ENCODE measurements around the gene DCT. TPM values are rescaled to one million over a fixed set of nuclear protein-coding genes. Genes with fewer than 3 reads are reported as not detected.
"Not testable (repeated sequence)": the region's sequence is repeated elsewhere in the genome, so short reads cannot be mapped to it uniquely, and the experiment has no call there.

Gene DCT
- total RNA-seq, 1 donor from 2014 or later: 0.18 TPM

GRCh38 chr13:94515911-94516310 is 36.4 kb upstream of the DCT start:
- Histone ChIP-seq H3K9me3 (no peaks in the 10 kb centered on the region), H3K36me3 (no peaks in the 10 kb centered on the region), H3K4me3 (no peak overlapping the region), H3K27ac (no peak overlapping the region), H3K27me3 (ENCODE audit: low read depth) (no peaks in the 10 kb centered on the region), H3K4me1 (no peaks in the 10 kb centered on the region)
- ATAC-seq (no peak), DNase-seq (no peak)
- intact Hi-C loops (cut with DNase I): no loop called here
- no peak for TF ChIP-seq CTCF (IDR thresholded peaks at IDR 0.05)

GRCh38 chr13:94515374-94515773 is 35.9 kb upstream of the DCT start:
- no peaks in the 10 kb centered on the region for H3K27me3 ChIP-seq (ENCODE audit: low read depth)
- H3K4me3 ChIP-seq: no peak overlapping the region
- no peaks in the 10 kb centered on the region for H3K4me1 ChIP-seq
- H3K27ac ChIP-seq: no peak overlapping the region
- H3K9me3 ChIP-seq: no peaks in the 10 kb centered on the region
- DNase-seq: no peak
- H3K36me3 ChIP-seq: no peaks in the 10 kb centered on the region
- peak; percentile 76 to 87 for ATAC-seq
- intact Hi-C loops (cut with DNase I): no loop called here
- TF ChIP-seq CTCF (IDR thresholded peaks at IDR 0.05): no peak

GRCh38 chr13:94513026-94513425 is 33.5 kb upstream of the DCT start:
- ATAC-seq: no peak
- intact Hi-C loops (cut with DNase I): no loop called here

GRCh38 chr13:94505730-94506129 is 26.2 kb upstream of the DCT start:
- TF ChIP-seq CTCF (IDR thresholded peaks at IDR 0.05): no peak
- Histone ChIP-seq H3K4me3 (no peak overlapping the region), H3K36me3 (no peaks in the 10 kb centered on the region), H3K9me3 (no peaks in the 10 kb centered on the region), H3K4me1 (no peaks in the 10 kb centered on the region), H3K27ac (no peak overlapping the region), H3K27me3 (ENCODE audit: low read depth) (no peaks in the 10 kb centered on the region)
- intact Hi-C loops (cut with DNase I): no loop called here
- ATAC-seq: no peak
- no peak for DNase-seq

More at GRCh38 chr13:94513026-94513425, 33.5 kb upstream of the DCT start:
- Histone ChIP-seq H3K27me3 (ENCODE audit: low read depth) (no peaks in the 10 kb centered on the region), H3K4me1 (no peaks in the 10 kb centered on the region), H3K27ac (no peak overlapping the region), H3K4me3 (no peak overlapping the region), H3K9me3 (no peaks in the 10 kb centered on the region), H3K36me3 (no peaks in the 10 kb centered on the region)
- DNase-seq: no peak
- TF ChIP-seq CTCF (IDR thresholded peaks at IDR 0.05): no peak

GRCh38 chr13:94503851-94504250 is 24.4 kb upstream of the DCT start:
- TF ChIP-seq CTCF (IDR thresholded peaks at IDR 0.05): no peak
- intact Hi-C loops (cut with DNase I): no loop called here
- DNase-seq: no peak

GRCh38 chr13:94498831-94499230 is 19.3 kb upstream of the DCT start:
- H3K4me3 ChIP-seq; ATAC-seq; H3K27me3 ChIP-seq (ENCODE audit: low read depth); H3K9me3 ChIP-seq; H3K27ac ChIP-seq; H3K36me3 ChIP-seq; H3K4me1 ChIP-seq; DNase-seq; intact Hi-C loops (cut with DNase I): not testable (repeated sequence)

More at GRCh38 chr13:94503851-94504250, 24.4 kb upstream of the DCT start:
- Histone ChIP-seq H3K27me3 (ENCODE audit: low read depth) (no peaks in the 10 kb centered on the region), H3K4me1 (no peaks in the 10 kb centered on the region), H3K4me3 (no peak overlapping the region), H3K36me3 (no peaks in the 10 kb centered on the region), H3K9me3 (no peaks in the 10 kb centered on the region), H3K27ac (no peak overlapping the region)
- no peak for ATAC-seq

Data from lower lobe of right lung (tissue), 2 donors.